ENCODE measurements around the gene CDH13.

The CDH13 gene

DNA sequence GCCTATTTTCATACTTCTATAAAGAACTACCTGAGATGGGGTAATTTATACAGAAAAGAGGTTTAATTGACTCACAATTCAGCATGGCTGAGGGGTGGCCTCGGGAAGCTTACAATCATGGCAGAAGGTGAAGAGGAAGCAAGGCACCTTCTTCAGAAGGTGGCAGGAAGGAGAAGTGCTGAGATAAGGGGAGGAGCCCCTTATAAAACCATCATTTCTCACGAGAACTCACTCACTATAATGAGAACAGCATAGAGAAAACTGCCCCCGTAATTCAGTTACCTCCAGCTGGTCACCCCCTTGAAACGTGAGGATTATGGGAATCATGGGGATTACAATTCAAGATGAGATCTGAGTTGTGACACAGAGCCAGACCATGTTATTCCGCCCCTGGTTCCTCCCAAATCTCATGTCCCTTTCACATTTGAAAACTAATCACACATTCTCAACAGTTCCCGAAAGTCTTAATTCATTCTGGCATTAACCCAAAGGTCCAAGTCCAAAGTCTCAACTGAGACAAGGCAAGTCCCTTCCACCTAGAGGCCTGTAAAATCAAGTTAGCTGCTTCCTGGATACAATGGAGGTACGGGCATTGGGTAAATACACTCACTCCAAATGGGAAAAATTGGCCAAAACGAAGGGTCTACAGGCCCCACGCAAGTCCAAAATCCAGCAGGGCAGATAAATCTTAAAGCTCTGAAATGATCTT lies 237.7 kb downstream of the CDH13 start:
- Histone ChIP-seq H3K4me1 (ENCODE audit: control insufficient read depth, low read depth, low read length) (no peaks in the 10 kb centered on the region), H3K27me3 (ENCODE audit: insufficient read depth, low read length, poor library complexity) (no peaks in the 10 kb centered on the region), H3K36me3 (ENCODE audit: control insufficient read depth, insufficient read depth, low read length) (no peaks in the 10 kb centered on the region), H2BK15ac (replicated peaks; ENCODE audit: low read depth) (no peak overlapping the region), H2BK120ac (ENCODE audit: low read depth, low read length) (no peak overlapping the region), H3K4ac (ENCODE audit: low read depth, low read length) (no peak overlapping the region), H3K23ac (ENCODE audit: low read length) (no peak overlapping the region), H4K5ac (ENCODE audit: low read length) (no peak overlapping the region), H3K79me1 (ENCODE audit: low read length) (no peaks in the 10 kb centered on the region), H2BK5ac (ENCODE audit: low read length) (no peak overlapping the region), H3K4me3 (ENCODE audit: low read length) (no peak overlapping the region), H4K8ac (ENCODE audit: low read depth, low read length) (no peak overlapping the region), H3K56ac (ENCODE audit: low read length) (no peak overlapping the region), H3K79me2 (ENCODE audit: control insufficient read depth, insufficient read depth, low read length) (no peaks in the 10 kb centered on the region), H3K4me2 (ENCODE audit: low read length) (no peak overlapping the region), H3K18ac (ENCODE audit: low read length) (no peak overlapping the region), H2AK5ac (ENCODE audit: low read length) (no peak overlapping the region), H3K27ac (ENCODE audit: low read depth, low read length) (no peak overlapping the region), H3K9ac (ENCODE audit: low read length) (no peak overlapping the region)
- DNase-seq: no peak
- no CpG with 5 or more reads among the region's 9 CpGs for WGBS (ENCODE audit: extremely low coverage, insufficient coverage, low lambda C conversion rate)

DNA sequence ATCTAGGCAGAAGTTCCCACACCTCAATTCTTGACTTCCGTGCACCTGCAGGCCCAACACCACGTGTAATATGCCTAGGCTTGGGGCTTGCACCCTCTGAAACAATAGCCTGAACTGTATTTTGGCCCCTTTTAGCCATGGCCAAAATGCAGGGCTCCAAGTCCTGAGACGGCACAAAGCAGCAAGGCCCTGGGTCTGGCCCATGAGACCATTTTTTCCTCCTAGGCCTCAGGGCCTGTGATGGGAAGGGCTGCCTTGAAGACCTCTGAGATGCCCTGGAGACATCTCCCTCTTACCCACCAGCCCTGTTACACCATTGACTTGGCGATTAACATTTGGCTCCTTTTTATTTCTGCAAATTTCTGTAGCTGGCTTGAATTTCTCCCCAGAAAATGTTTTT lies 238.6 kb downstream of the CDH13 start:
- DNase-seq: no peak
- no peak overlapping the region for H4K8ac ChIP-seq (ENCODE audit: low read depth, low read length)
- no peak overlapping the region for H3K4ac ChIP-seq (ENCODE audit: low read depth, low read length)
- no peak overlapping the region for H3K9ac ChIP-seq (ENCODE audit: low read length)
- H3K79me1 ChIP-seq (ENCODE audit: low read length): no peaks in the 10 kb centered on the region
- no peak overlapping the region for H2BK5ac ChIP-seq (ENCODE audit: low read length)
- H2BK120ac ChIP-seq (ENCODE audit: low read depth, low read length): no peak overlapping the region
- H3K4me2 ChIP-seq (ENCODE audit: low read length): no peak overlapping the region
- H3K27ac ChIP-seq (ENCODE audit: low read depth, low read length): no peak overlapping the region
- no peak overlapping the region for H4K5ac ChIP-seq (ENCODE audit: low read length)
- no peaks in the 10 kb centered on the region for H3K79me2 ChIP-seq (ENCODE audit: control insufficient read depth, insufficient read depth, low read length)
- H3K18ac ChIP-seq (ENCODE audit: low read length): no peak overlapping the region
- no peak overlapping the region for H3K56ac ChIP-seq (ENCODE audit: low read length)
- H3K27me3 ChIP-seq (ENCODE audit: insufficient read depth, low read length, poor library complexity): no peaks in the 10 kb centered on the region
- H3K4me3 ChIP-seq (ENCODE audit: low read length): no peak overlapping the region
- no peak overlapping the region for H2BK15ac ChIP-seq (replicated peaks; ENCODE audit: low read depth)
- H2AK5ac ChIP-seq (ENCODE audit: low read length): no peak overlapping the region
- H3K36me3 ChIP-seq (ENCODE audit: control insufficient read depth, insufficient read depth, low read length): no peaks in the 10 kb centered on the region
- H3K23ac ChIP-seq (ENCODE audit: low read length): no peak overlapping the region
- no CpG with 5 or more reads among the region's 4 CpGs for WGBS (ENCODE audit: extremely low coverage, insufficient coverage, low lambda C conversion rate)
- H3K4me1 ChIP-seq (ENCODE audit: control insufficient read depth, low read depth, low read length): no peaks in the 10 kb centered on the region

DNA sequence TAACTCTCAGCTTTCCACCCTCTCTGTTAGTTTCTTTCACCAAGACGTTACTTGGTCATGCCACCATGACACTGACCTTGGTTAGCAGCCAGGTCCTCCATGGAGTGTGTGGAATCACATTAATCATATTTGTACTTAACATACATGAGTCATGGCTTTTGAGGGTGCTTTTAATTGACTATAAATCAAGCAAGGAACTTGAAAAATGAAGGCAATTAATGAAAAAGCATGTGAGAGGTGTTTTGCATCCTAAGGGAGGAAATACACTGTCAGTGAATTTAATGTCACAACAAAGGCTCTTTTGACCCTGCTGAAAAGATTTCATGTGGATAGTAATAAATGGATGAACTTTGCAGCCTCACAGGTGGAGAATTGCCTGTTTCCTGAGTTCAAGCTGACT lies 240.7 kb downstream of the CDH13 start:
- no CpG with 5 or more reads among the region's 1 CpG for WGBS (ENCODE audit: extremely low coverage, insufficient coverage, low lambda C conversion rate)
- Histone ChIP-seq H3K27me3 (ENCODE audit: insufficient read depth, low read length, poor library complexity) (no peaks in the 10 kb centered on the region), H3K4me2 (ENCODE audit: low read length) (no peak overlapping the region), H2BK5ac (ENCODE audit: low read length) (no peak overlapping the region), H3K4me1 (ENCODE audit: control insufficient read depth, low read depth, low read length) (no peaks in the 10 kb centered on the region), H2BK15ac (replicated peaks; ENCODE audit: low read depth) (no peak overlapping the region), H3K79me2 (ENCODE audit: control insufficient read depth, insufficient read depth, low read length) (no peaks in the 10 kb centered on the region), H2BK120ac (ENCODE audit: low read depth, low read length) (no peak overlapping the region), H3K18ac (ENCODE audit: low read length) (no peak overlapping the region), H3K23ac (ENCODE audit: low read length) (no peak overlapping the region), H3K9ac (ENCODE audit: low read length) (no peak overlapping the region), H3K79me1 (ENCODE audit: low read length) (no peaks in the 10 kb centered on the region), H3K56ac (ENCODE audit: low read length) (no peak overlapping the region), H3K4me3 (ENCODE audit: low read length) (no peak overlapping the region), H3K36me3 (ENCODE audit: control insufficient read depth, insufficient read depth, low read length) (no peaks in the 10 kb centered on the region), H4K8ac (ENCODE audit: low read depth, low read length) (no peak overlapping the region), H3K4ac (ENCODE audit: low read depth, low read length) (no peak overlapping the region), H4K5ac (ENCODE audit: low read length) (no peak overlapping the region), H2AK5ac (ENCODE audit: low read length) (no peak overlapping the region), H3K27ac (ENCODE audit: low read depth, low read length) (no peak overlapping the region)
- DNase-seq: no peak

DNA sequence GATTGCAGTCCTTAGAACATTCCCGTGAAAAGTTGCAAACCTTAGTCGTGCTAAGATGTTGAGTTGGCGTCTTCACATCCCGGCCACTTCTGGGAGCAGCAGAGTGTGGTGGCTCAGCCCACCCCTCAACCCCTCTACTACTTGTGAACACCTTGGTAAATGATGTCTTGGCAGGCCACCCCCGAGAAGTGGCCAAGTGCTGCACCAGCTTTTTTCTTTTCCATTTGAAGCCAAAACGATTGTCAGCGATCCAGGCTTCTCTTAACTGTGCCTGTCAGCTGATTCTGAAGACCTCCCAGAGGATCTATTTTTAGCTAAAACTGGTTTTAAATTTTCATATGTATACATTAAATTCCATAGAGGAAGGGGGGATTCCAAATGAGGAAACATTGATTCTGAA lies 247.5 kb downstream of the CDH13 start:
- no peak overlapping the region for H3K4ac ChIP-seq (ENCODE audit: low read depth, low read length)
- no peak overlapping the region for H4K8ac ChIP-seq (ENCODE audit: low read depth, low read length)

DNA sequence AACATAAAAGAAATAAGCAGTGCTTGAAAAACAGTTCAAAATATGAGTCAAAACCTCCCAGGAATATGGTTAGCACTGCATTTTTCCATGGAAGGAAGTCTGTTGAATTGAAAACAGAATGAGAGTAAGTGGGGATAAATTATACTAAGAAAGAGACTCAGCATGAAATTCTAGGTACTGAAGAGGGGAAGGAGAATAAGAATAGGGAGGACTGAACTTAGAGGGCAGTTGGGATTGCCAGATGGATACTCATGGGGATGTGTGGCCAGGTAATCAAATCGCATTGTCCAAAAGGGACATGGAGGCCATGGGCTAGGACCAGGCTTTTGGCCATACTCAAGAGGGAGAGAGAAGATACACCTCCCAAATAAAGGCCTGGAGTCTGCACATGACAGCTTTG lies 247.9 kb downstream of the CDH13 start:
- H2BK5ac ChIP-seq (ENCODE audit: low read length): no peak overlapping the region
- H3K27me3 ChIP-seq (ENCODE audit: insufficient read depth, low read length, poor library complexity): no peaks in the 10 kb centered on the region
- no peaks in the 10 kb centered on the region for H3K79me1 ChIP-seq (ENCODE audit: low read length)
- no peak overlapping the region for H2AK5ac ChIP-seq (ENCODE audit: low read length)
- no peak overlapping the region for H2BK120ac ChIP-seq (ENCODE audit: low read depth, low read length)
- no peak overlapping the region for H3K56ac ChIP-seq (ENCODE audit: low read length)
- H3K18ac ChIP-seq (ENCODE audit: low read length): no peak overlapping the region
- no peak overlapping the region for H4K8ac ChIP-seq (ENCODE audit: low read depth, low read length)
- H2BK15ac ChIP-seq (replicated peaks; ENCODE audit: low read depth): no peak overlapping the region
- H3K4me2 ChIP-seq (ENCODE audit: low read length): no peak overlapping the region
- H3K79me2 ChIP-seq (ENCODE audit: control insufficient read depth, insufficient read depth, low read length): no peaks in the 10 kb centered on the region
- no peaks in the 10 kb centered on the region for H3K36me3 ChIP-seq (ENCODE audit: control insufficient read depth, insufficient read depth, low read length)
- no peaks in the 10 kb centered on the region for H3K4me1 ChIP-seq (ENCODE audit: control insufficient read depth, low read depth, low read length)
- no peak for DNase-seq
- no CpG with 5 or more reads among the region's 1 CpG for WGBS (ENCODE audit: extremely low coverage, insufficient coverage, low lambda C conversion rate)
- H3K9ac ChIP-seq (ENCODE audit: low read length): no peak overlapping the region
- H4K5ac ChIP-seq (ENCODE audit: low read length): no peak overlapping the region
- no peak overlapping the region for H3K4me3 ChIP-seq (ENCODE audit: low read length)
- no peak overlapping the region for H3K23ac ChIP-seq (ENCODE audit: low read length)
- H3K27ac ChIP-seq (ENCODE audit: low read depth, low read length): no peak overlapping the region
- H3K4ac ChIP-seq (ENCODE audit: low read depth, low read length): no peak overlapping the region

More for the DNA sequence above, 247.5 kb downstream of the CDH13 start:
- Histone ChIP-seq H3K79me1 (ENCODE audit: low read length) (no peaks in the 10 kb centered on the region), H3K36me3 (ENCODE audit: control insufficient read depth, insufficient read depth, low read length) (no peaks in the 10 kb centered on the region), H4K5ac (ENCODE audit: low read length) (no peak overlapping the region), H3K4me3 (ENCODE audit: low read length) (no peak overlapping the region), H2BK5ac (ENCODE audit: low read length) (no peak overlapping the region), H3K56ac (ENCODE audit: low read length) (no peak overlapping the region), H3K4me2 (ENCODE audit: low read length) (no peak overlapping the region), H2BK120ac (ENCODE audit: low read depth, low read length) (no peak overlapping the region), H3K79me2 (ENCODE audit: control insufficient read depth, insufficient read depth, low read length) (no peaks in the 10 kb centered on the region), H3K9ac (ENCODE audit: low read length) (no peak overlapping the region), H3K18ac (ENCODE audit: low read length) (no peak overlapping the region), H3K27me3 (ENCODE audit: insufficient read depth, low read length, poor library complexity) (no peaks in the 10 kb centered on the region), H3K4me1 (ENCODE audit: control insufficient read depth, low read depth, low read length) (no peaks in the 10 kb centered on the region), H2AK5ac (ENCODE audit: low read length) (no peak overlapping the region), H3K27ac (ENCODE audit: low read depth, low read length) (no peak overlapping the region), H2BK15ac (replicated peaks; ENCODE audit: low read depth) (no peak overlapping the region), H3K23ac (ENCODE audit: low read length) (no peak overlapping the region)
- DNase-seq: no peak
- WGBS (ENCODE audit: extremely low coverage, insufficient coverage, low lambda C conversion rate): no CpG with 5 or more reads among the region's 7 CpGs

DNA sequence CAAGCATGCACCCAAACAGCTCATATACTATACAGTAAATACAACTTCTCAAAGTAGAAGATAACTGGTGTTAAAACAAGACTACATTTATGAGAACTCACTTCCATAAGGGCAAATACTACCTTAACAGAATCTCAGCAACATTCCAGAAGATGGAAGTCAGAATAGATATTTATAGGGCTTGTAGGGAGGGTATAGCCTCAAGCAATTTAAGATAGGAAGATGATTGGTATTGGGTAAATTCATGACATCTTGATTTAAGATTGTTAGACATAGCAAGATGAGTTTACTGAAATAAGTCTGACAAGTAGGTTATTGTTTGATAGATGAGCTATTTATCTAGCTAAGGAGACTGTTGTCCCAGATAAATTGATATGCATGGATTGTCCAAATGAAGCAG lies 250.2 kb downstream of the CDH13 start:
- H2BK5ac ChIP-seq (ENCODE audit: low read length): no peak overlapping the region
- H3K56ac ChIP-seq (ENCODE audit: low read length): no peak overlapping the region
- H3K23ac ChIP-seq (ENCODE audit: low read length): no peak overlapping the region
- no peak overlapping the region for H2BK120ac ChIP-seq (ENCODE audit: low read depth, low read length)
- no peak overlapping the region for H2BK15ac ChIP-seq (replicated peaks; ENCODE audit: low read depth)
- H4K8ac ChIP-seq (ENCODE audit: low read depth, low read length): no peak overlapping the region
- no peaks in the 10 kb centered on the region for H3K4me1 ChIP-seq (ENCODE audit: control insufficient read depth, low read depth, low read length)
- no peaks in the 10 kb centered on the region for H3K79me2 ChIP-seq (ENCODE audit: control insufficient read depth, insufficient read depth, low read length)
- H3K18ac ChIP-seq (ENCODE audit: low read length): no peak overlapping the region
- no peaks in the 10 kb centered on the region for H3K79me1 ChIP-seq (ENCODE audit: low read length)
- DNase-seq: no peak
- H3K27me3 ChIP-seq (ENCODE audit: insufficient read depth, low read length, poor library complexity): no peaks in the 10 kb centered on the region
- no peak overlapping the region for H3K27ac ChIP-seq (ENCODE audit: low read depth, low read length)
- no peak overlapping the region for H3K4ac ChIP-seq (ENCODE audit: low read depth, low read length)
- no peak overlapping the region for H4K5ac ChIP-seq (ENCODE audit: low read length)
- no peak overlapping the region for H3K4me2 ChIP-seq (ENCODE audit: low read length)
- no peak overlapping the region for H3K9ac ChIP-seq (ENCODE audit: low read length)
- no peak overlapping the region for H2AK5ac ChIP-seq (ENCODE audit: low read length)
- H3K36me3 ChIP-seq (ENCODE audit: control insufficient read depth, insufficient read depth, low read length): no peaks in the 10 kb centered on the region
- no peak overlapping the region for H3K4me3 ChIP-seq (ENCODE audit: low read length)

All from mesendoderm (in vitro differentiated cells).